GM18873 (cell line): ENCODE results near the gene KPNB1.

Experiments used
- ATAC-seq: cut with Tn5 transposase; IDR thresholded peaks from one replicate; pipeline ENCODE4 v1.9.1; 2021; ENCODE audit warnings: mild to moderate bottlenecking, moderate library complexity, moderate number of reproducible peaks; ENCODE audit not compliant: unreplicated experiment, low FRiP score

Gene KPNB1

DNA sequence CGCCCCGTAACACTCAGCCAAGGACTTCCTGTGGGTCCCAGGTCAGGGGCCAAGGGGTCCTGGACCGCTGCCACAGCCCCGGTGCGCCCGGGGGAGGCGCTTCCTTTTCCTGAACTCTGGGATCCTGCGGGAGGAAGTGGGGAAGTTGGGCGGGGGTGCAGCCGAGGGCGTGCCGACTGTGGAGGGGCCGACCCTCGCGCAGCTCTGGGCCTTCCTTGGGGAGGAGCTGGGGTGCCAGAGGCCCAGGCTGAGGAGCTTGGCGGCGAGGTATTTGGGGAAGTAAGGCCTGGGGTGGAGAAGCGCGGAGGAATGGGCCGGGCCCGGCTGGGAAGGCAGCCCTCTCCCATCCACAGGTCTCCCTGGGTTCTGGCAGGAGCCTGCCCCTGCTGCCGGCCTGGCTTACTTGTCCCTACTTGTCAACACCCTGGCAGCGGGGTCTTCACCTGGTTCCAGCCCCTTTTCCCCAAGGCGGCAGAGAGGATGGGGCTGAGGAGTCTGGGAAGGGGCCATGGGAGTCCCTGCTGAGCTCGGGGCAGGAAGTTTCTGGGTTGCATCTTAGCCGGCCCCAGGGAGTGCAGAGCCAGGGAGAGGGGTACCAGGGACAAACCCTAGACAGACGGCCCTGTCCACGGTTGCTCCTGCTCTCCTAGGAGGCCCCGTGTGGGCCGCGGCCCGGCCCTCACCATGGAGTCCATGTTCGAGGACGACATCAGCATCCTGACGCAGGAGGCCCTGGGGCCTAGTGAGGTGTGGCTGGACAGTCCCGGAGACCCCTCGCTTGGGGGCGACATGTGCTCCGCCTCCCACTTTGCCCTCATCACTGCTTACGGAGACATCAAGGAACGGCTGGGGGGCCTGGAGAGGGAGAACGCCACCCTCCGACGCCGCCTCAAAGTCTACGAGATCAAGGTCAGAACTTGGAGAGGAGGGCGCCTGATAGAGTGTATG is 46.0 kb downstream of the KPNB1 start:
- ATAC-seq, result no peak

DNA sequence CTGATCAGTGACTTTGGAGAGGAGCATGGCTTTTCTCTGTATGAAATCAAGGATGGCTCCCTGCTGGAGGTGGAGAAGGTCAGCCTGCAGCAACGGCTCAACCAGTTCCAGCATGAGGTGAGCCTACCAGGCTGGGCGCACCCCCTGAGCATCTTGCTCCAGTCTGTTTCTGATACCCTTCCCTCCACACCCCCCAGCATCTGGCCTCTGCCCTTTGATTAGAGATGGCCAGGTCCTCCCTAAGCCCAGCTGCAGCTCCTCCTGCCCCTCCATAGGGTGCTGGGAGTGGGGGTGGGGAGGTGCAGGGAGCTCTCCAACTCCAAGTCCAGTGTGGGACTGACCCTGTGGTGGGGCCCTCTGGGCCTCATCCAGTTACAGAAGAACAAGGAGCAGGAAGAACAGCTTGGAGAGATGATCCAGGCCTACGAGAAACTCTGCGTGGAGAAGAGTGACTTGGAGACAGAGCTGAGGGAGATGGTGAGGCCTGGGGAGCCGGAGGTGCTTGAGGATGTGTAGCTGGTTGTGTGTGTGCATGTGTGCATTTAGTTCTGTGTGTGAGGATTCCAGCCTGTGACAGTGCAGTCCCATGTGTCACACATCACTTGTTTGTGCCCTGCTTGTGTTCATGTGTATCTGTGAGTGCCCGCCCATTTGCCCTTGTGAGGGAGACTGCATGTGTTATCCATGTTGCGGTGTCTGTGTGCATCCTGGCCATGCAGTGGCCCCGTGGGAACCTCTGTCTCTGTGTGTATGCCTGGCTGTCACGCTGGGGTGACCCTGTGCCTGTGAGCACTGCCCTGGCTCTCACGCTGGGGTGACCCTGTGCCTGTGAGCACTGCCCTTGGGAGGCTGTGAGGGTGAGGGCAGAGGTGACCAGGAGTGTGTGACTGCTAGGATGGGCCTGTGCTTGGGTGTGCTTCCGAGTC is 47.3 kb downstream of the KPNB1 start:
- no peak for ATAC-seq

DNA sequence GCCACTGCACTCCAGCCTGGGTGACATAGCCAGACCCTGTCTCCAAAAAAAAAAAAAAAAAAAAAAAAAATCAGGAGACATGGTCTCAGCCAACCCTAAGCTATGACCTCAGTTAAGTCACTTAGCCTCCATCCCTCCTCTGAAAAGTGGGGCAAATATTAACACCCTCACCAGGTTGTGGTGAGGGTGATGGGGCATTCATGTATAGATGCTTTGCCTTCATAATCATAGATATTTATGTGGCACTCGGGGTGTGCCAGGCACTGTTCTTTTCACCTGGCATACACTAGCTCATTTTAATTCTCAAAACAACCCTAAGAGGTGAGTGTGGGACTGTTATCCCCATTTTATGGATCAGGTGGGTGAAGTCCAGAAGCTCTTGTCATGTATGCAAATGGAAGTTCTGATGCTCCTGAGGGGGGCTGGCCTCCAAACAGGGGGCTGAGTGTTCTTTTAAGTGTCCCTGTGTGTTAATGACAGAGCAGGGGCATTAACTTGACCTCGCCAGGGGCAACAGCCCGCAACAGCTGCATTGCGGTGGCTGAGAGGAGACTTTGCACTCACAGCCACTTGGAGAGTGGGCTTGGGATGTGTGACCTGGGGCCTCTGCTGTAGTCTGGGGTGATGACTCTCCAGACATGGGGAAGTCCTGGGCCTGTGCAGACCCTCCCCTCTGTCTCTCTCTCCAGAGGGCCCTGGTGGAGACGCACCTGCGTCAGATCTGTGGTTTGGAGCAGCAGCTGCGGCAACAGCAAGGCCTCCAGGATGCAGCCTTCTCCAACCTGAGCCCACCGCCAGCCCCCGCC is 48.4 kb downstream of the KPNB1 start:
- ATAC-seq, result no peak

DNA sequence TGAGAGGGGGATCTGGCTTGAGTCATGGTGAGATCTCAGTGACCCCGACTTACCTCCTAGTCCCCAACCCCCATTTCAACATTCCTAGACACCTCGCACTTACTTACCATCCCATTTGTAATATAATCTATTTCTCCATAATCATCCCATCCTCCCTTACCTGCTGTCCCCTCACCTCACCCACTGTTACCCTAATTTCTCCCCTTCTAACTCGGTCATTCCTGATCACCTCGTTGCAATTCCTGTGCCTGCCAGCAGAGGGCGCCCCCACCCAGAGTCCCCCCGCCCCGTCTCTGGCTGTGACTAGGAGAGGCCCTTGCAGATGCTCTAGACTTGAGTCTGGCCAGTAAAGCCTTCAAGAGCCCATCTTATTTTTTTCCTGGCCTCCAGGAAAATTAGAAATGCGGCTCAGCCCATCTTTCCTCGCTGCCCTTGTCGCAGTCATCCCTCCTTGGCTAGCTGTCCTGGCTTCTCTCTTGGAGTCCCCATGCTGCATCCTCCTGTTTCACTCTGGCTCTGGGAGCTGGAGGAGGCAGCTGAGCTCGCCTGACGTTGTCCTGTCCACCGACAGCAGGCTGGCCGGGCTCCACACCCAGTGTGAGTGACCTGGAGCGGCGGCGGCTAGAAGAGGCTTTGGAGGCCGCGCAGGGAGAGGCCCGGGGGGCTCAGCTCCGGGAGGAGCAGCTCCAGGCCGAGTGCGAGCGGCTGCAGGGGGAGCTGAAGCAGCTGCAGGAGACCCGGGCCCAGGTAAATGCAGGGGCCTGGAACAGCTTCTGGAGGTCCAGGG is 49.2 kb downstream of the KPNB1 start:
- ATAC-seq, result no peak

DNA sequence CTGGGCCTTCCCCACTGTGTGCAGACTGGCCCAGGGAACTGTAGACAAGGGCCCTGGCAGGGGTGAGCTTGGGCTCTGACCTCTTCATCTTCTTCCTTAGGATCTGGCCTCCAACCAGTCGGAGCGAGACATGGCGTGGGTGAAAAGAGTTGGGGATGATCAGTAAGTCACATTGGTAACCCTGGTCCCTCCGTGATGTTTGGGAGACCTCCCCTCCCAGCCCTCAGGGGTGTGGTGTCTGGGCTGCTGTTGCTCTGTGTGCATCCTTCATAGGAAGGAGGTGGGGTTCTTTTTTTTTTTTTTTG is 49.8 kb downstream of the KPNB1 start:
- ATAC-seq, result no peak

DNA sequence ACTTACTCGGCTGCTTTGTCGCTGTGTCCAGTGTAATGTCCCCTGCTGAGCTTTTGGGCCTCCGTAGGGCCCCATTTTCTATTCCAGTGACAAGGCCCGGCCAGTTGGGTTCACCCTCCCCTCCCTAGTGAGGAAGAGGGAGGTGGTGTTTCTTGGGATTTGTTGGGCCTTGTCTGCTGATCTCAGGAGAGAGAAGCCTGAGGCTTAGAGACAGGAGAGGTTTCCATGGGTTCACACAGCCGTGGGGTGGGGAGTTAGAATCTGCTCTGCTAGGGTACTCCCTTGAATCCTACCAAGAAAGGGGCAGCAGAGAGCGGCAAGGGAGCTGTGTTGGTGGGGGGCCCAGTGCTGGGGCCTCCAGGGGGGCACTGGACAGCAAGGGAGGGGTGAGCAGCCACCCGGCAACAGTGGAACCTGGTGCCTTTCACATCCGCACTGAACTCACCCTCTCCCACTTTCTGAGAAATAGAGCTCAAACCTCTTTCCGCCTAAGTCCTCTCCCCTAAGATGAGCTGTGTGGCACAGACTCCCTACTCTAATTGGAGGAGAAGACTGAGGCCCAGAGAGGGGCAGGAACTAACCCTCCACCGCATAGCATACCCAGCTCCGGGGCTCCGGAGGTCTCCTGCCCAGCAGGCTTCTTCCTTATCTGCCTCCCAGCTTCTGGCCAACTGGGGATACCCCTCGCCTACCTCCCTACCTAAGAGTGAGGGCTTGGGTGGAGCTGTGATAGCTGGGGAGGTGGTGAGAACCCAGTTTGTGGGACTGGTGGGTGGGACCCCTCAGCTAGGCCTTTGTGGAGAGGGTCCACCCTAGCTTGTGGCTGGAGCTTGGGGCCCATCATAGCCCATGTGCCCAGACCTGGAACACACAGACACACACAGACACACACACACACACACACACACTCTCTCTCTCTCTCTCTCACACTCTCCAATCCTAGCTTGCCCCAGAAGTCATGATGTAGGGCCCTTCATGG is 51.0 kb downstream of the KPNB1 start:
- ATAC-seq, result no peak

DNA sequence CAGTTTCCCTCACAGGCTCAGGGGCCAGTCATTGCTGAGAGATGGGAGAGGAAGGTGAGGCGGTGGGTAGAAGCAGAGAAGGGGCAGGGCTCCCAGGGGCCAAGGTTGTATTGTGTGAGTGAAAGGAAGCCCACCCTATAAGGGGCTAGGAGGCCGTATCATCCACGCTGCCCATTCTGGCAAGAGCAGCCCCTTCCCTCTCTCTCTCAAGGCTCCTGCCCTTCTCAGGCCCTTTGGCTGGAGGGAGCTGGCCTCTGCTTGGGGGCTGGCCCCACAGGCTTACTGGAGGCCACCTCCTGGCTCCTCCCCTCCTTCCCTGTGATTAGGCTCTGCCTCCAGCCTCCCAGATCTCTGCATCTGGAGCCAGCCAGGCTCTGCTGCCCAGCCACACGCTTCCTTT is 51.9 kb downstream of the KPNB1 start:
- ATAC-seq, result no peak

DNA sequence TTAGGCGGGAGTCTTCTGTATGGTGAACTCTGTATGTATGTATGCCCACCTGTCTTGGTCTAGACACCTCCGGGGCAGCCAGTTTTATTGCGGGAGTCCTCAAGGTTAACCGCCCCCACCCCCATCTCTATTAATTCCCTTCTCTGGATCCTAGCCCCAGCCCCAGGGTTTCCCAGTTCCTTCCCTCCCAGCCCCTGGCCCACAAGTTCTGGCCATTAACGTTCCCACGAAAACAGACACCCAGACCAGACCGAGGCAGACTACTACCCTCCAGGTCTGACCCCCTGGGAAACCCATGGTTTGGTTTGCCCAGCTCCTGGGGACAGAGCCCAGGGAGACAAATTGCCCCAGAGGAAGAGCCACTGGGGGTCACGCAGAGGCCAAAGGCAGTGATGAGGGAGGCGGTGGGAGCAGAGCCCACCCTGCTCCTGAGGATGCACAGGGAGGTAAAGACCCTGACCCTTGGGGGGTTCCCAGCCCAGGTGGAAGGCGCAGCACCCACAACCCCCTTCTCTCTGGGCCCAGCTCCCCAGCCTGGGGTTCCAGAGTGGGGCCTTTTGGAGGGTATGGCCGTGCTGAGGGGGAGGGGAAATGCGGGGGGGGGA is 52.8 kb downstream of the KPNB1 start:
- no peak for ATAC-seq

DNA sequence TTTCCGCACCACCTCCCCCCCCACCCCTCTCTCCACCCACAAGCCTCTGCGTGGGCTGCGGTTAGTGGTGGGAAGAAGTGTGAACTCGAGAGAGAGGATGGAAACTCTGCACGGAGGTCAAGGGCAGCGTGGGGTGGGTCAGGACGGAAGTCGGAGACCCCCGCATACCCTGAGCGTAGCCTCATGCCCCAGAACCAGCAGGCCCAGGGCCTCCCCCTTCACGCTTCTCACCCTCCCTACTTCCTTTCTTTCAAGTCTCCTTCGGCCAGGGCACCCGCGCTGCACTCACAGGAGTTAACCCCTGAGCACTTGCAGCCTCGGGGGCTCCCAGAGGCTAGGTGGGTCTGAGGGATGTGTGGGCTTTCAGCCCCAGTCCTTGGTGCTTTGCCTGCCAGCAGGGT is 53.5 kb downstream of the KPNB1 start:
- no peak for ATAC-seq

DNA sequence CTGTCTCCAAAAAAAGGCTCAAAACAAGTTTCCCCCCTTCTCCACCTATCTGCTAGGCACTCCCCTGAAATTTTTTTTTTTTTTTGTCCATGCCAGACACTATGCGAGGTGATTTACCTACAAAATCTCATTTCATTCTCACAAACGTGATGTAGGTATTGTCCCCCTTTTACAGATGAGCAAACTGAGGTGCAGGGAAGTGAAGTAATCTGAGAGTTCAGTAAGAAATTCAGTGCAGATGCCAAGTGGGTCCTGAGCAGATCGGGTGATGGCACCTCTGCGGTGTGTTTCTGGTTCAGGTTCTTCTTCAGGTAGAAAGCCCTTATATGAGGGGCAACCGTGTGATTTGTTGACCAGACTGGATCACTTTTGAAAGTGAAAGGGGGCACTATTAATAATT is 54.0 kb downstream of the KPNB1 start:
- no peak for ATAC-seq

DNA sequence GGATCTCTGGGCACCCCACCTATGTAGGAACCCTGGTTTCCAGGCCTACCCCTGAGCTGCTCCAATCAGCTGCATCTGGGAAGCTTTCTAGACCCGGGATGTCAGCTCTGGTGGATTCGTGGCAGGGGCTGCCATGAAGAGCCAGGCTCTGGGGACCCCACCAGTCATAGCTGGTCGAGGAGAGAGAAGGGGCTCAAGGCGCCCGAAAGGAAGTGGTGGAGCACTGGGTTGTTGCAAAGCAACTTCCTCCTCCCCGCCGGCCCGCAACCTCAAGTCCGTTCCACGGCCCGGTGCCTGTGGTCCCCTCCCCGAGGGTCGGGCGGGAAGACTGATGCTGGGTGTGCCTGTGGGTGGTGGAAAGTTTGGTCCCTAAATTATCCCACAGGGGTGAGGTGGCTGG is 54.4 kb downstream of the KPNB1 start:
- no peak for ATAC-seq

DNA sequence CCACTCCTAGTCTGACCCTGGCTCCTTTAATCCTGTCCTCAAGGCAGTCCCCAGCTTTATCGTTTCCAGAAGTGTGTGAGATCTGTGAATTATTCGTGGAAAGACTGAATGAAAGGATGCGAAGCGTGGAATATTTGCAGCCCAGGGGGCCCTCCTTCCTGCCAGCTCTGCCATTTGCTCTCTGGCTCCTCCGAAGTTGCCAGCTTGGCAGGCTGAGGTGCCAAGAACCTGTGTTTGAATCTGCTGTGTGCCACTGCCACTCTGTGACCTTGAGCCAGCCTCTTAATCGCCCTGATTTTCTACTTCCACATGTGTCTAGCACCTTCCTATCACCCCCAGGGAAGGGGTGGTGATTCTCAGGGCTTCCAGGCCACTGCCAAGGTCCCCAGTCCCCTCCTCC is 55.0 kb downstream of the KPNB1 start:
- no peak for ATAC-seq

DNA sequence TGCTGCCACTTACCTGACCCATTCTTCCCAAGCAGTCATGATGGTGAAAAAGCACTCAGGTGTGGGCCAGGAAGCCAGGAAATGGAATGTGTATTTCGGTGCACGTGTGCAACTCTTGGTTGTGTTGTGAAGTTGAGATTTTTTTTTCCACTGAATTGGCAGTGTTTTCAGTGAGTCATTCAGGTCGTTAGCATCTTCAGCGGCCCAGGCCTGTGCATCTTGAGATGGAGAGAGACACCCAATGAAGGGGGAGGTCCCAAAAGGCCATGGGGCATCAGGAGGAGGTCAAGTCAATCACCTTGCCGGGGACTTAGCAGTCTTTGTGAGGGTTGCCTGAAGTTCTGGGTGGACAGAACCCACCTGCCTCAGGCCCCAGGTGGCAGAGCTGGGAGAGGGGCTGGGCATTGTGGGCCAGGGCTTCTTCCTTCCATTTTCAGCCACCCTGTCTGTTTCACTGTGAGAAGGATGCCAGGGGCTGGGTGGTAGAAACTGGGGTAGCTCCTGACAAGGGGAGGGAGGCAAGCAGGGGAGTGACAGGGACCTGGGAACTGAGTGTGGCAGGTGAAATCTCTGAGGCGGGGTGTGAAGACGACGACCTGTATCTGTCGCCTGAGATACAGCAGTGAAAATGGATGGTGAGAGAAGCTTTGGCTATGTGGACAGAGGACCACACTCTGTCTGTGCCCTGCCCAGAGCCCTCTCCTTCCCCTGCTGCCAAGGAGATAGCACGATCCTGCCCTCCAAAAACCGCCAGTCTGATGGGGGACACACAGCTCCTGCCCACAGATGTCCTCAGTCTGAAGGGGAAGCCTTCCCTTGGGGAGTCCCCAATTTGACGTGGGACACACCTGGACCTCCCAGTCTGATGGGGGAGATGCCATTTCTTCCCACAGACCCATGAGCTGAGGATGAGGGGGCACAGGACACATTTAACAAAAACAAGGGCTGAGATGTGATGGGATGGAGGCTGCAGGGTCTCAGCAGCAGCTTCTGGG is 56.1 kb downstream of the KPNB1 start:
- ATAC-seq, result no peak

DNA sequence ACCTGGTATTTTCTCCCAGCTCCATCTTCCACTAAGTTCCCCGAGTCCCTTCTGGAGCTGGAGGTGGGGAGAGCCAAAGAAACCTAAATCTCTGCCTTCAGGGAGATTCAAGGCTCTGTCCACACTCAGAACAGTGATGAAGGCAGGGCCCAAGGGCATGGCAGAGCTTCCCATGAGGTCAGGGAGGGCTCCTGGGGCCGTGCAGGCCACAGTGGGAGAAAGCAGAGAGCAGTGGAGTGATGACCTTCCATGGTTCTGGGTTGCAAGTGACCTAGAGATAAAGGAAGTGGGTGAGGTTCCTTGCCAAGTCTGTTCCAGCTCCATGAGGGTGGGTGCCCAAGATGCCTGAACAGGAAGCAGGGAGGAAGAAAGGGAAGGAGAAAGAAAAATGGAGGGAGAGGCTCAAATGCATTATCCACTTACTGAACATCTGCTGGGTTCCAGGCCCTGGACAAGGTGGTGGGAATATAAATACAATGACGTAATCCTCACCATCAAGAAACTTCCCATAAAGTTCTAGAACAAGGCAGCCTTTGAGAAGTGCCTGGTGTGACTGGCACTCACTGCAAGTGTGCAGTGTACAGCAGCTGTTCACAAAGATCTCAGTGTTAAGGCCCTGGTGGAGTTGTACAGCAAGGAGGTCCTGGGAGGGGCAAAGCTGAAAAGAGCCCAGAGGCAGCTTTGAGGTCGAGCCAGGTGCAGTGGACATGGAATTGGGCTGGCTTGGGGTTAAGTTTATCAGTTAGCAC is 57.5 kb downstream of the KPNB1 start:
- no peak for ATAC-seq

DNA sequence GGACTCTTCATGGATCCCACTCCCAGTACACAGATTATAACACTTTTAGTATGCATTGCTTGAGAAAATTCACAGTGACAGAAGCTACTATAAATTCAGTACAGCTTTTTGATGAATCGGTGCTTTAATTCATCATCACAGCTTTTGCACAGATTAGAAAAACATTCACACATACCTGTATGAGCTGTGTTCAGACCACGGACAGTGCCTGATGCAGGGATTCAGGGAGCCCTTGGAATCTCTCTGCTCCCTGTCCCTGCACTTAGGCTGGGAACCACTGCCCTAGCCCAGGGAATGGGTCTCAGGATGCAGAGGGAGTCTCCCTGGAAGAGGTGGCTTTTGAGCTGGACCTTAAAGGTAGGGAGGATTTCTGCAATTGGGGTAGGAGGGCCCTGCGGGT is 58.2 kb downstream of the KPNB1 start:
- no peak for ATAC-seq

DNA sequence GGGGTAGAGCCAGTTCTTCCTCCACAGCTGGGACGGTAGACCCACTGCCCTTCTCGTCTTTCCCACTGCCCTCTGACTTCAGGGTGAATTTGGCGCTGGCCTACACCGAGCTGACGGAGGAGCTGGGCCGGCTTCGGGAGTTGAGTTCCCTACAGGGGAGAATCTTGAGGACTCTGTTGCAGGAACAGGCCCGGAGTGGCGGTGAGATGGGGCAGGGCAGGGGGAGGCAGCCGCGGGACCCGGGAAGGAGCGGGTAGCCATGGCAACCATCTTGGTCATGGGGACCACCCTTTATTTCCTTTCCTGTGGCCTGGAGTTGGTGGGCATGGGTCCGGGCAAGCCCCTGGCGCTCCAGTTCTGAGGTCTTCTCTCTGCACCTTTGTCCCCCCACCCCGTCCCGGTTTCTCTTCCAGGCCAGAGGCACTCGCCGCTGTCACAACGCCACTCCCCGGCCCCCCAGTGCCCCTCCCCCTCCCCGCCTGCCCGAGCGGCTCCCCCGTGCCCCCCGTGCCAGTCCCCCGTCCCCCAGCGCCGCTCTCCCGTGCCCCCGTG is 58.7 kb downstream of the KPNB1 start:
- ATAC-seq, result no peak
